Stimulated activated naive CD8-positive, alpha-beta T cell treated with anti-CD3 and anti-CD28 coated beads, Interleukin-15, Interleukin-2, amounts not matched to agents 100 ng/mL and 50 ng/mL, for 24 hours (primary cell): ENCODE results near the gene TMEM244.
"Not testable (repeated sequence)": the region's sequence is repeated elsewhere in the genome, so short reads cannot be mapped to it uniquely, and the experiment has no call there.

Experiments used
- H3K27ac Mint-ChIP-seq: one replicate; pipeline ENCODE4 v1.8.0; 2021; ENCODE audit warnings: mild to moderate bottlenecking, mixed read lengths
- H3K27me3 Mint-ChIP-seq: one replicate; pipeline ENCODE4 v1.8.0; 2021; ENCODE audit warnings: mixed read lengths
- H3K36me3 Mint-ChIP-seq: one replicate; pipeline ENCODE4 v1.8.0; 2021; ENCODE audit warnings: low read depth, mixed read lengths
- H3K4me1 Mint-ChIP-seq: one replicate; pipeline ENCODE4 v1.8.0; 2021; ENCODE audit warnings: low read depth, mixed read lengths
- H3K4me3 Mint-ChIP-seq: one replicate; pipeline ENCODE4 v1.8.0; 2021; ENCODE audit warnings: mild to moderate bottlenecking, mixed read lengths
- H3K9me3 Mint-ChIP-seq: one replicate; pipeline ENCODE4 v1.8.0; 2021; ENCODE audit warnings: mixed read lengths

The TMEM244 gene

GRCh38 chr6:129807141-129807540, 54.0 kb downstream of the TMEM244 start:
- not testable (repeated sequence) for H3K4me1 Mint-ChIP-seq, H3K4me3 Mint-ChIP-seq, H3K9me3 Mint-ChIP-seq, H3K27ac Mint-ChIP-seq, H3K36me3 Mint-ChIP-seq
- peaks cover 23% of the 10 kb centered on the region for H3K27me3 Mint-ChIP-seq

GRCh38 chr6:129802920-129803319, 58.2 kb downstream of the TMEM244 start:
- H3K9me3 Mint-ChIP-seq, H3K36me3 Mint-ChIP-seq, H3K27ac Mint-ChIP-seq, H3K4me3 Mint-ChIP-seq, H3K4me1 Mint-ChIP-seq: not testable (repeated sequence)
- H3K27me3 Mint-ChIP-seq, result peaks cover 24% of the 10 kb centered on the region

- Mint-ChIP-seq H3K27ac (no peak overlapping the region), H3K9me3 (no peaks in the 10 kb centered on the region), H3K36me3 (no peaks in the 10 kb centered on the region), H3K4me1 (no peaks in the 10 kb centered on the region), H3K27me3 (peaks cover 20% of the 10 kb centered on the region), H3K4me3 (no peak overlapping the region)
Observed at GRCh38 chr6:129801909-129802308, 59.2 kb downstream of the TMEM244 start.

- no peaks in the 10 kb centered on the region for H3K9me3 Mint-ChIP-seq
- no peaks in the 10 kb centered on the region for H3K36me3 Mint-ChIP-seq
- H3K4me3 Mint-ChIP-seq, result no peak overlapping the region
- peaks cover 5% of the 10 kb centered on the region for H3K27me3 Mint-ChIP-seq
- no peak overlapping the region for H3K27ac Mint-ChIP-seq
- H3K4me1 Mint-ChIP-seq, result no peaks in the 10 kb centered on the region
Observed at GRCh38 chr6:129795261-129795660, 65.9 kb downstream of the TMEM244 start.

- Mint-ChIP-seq H3K27ac (no peak overlapping the region), H3K27me3 (no peaks in the 10 kb centered on the region), H3K36me3 (no peaks in the 10 kb centered on the region), H3K4me1 (no peaks in the 10 kb centered on the region), H3K4me3 (no peak overlapping the region), H3K9me3 (no peaks in the 10 kb centered on the region)
Observed at GRCh38 chr6:129793447-129793846, 67.7 kb downstream of the TMEM244 start.

DNA sequence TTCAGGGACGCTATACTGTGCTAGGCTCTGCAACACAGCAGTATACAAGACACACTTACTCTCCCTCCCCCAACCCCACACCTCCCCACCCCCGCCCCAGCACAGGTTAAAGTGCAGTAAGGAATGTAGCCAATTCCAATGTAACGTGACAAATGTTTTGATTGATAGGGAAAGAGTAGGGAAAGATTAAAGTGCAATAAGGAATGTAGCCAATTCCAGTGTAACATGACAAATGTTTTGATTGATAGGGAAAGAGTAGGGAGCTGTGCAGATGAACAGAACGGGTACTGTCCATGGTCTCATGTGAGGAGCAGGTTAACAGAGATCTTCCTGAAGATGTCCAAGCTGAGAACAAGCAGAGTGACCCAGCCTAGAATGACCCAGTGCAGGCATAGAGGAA, 69.1 kb downstream of the TMEM244 start:
- H3K27ac Mint-ChIP-seq, result no peak overlapping the region
- no peaks in the 10 kb centered on the region for H3K9me3 Mint-ChIP-seq
- H3K36me3 Mint-ChIP-seq, result no peaks in the 10 kb centered on the region
- H3K4me3 Mint-ChIP-seq, result no peak overlapping the region
- H3K4me1 Mint-ChIP-seq, result no peaks in the 10 kb centered on the region
- H3K27me3 Mint-ChIP-seq, result no peaks in the 10 kb centered on the region

DNA sequence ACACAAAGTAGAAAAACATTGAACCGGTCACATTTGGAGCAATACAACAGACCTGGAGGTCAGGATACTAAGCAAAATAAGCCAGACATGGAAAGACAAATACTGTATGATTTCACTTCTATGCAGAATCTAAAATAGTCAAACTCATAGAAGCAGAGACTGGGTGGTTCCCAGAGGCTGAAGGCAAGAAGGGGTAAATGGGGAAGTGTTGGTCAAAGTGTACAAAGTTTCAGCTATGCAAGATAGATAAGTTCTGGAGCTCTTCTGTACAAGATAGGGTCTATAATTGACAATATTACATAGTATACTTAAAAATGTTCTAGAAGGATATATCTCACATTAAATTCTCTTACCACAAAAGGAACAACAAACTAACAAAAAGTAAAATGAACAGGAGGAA, 70.3 kb downstream of the TMEM244 start:
- H3K36me3 Mint-ChIP-seq, result no peaks in the 10 kb centered on the region
- H3K4me1 Mint-ChIP-seq, result no peaks in the 10 kb centered on the region
- H3K27me3 Mint-ChIP-seq, result no peaks in the 10 kb centered on the region
- H3K27ac Mint-ChIP-seq, result peak overlapping the region; percentile 33
- H3K9me3 Mint-ChIP-seq, result no peaks in the 10 kb centered on the region
- H3K4me3 Mint-ChIP-seq, result no peak overlapping the region

DNA sequence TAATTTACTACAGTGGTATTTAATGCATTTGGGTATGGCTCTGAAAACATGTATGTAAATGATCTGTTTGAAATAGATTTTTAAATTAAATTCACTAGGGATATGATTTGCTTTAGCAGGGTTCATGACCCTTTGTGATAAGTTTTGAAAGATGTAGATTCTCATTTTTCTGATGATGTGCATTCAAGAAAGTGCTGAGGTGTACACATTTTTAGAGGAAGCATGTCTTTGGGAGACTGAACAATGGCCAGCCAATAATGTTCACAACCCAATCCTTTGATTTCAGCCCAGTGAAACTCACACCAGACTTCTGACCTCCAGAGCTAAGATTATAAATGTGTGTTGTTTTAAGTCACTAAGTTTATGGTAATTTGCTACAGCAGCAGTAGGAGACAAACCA, 71.1 kb downstream of the TMEM244 start:
- no peaks in the 10 kb centered on the region for H3K27me3 Mint-ChIP-seq
- H3K9me3 Mint-ChIP-seq, result no peaks in the 10 kb centered on the region
- H3K4me1 Mint-ChIP-seq, result no peaks in the 10 kb centered on the region
- H3K4me3 Mint-ChIP-seq, result no peak overlapping the region
- no peak overlapping the region for H3K27ac Mint-ChIP-seq
- H3K36me3 Mint-ChIP-seq, result no peaks in the 10 kb centered on the region

DNA sequence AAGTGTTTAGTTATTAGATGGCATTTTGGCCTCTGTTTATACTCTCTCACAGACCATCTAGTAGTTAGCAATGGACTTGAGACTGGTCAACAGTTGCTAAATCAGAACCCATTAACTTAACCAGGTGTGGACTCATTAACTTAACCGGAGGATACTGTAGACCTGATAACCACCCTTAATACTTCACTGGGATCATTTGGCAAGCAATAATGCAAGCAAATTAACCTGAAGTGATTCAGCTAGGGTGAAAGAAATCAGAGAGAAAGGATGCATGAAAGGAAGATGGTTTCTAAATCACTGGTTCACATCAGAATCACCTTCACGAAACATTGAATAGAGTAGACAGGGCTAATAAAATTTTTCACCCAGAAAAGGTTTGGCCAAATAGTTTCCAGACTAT, 73.3 kb downstream of the TMEM244 start:
- Mint-ChIP-seq H3K4me1 (no peaks in the 10 kb centered on the region), H3K36me3 (no peaks in the 10 kb centered on the region), H3K9me3 (no peaks in the 10 kb centered on the region), H3K27me3 (peaks cover under 1% of the 10 kb centered on the region), H3K27ac (no peak overlapping the region), H3K4me3 (no peak overlapping the region)

DNA sequence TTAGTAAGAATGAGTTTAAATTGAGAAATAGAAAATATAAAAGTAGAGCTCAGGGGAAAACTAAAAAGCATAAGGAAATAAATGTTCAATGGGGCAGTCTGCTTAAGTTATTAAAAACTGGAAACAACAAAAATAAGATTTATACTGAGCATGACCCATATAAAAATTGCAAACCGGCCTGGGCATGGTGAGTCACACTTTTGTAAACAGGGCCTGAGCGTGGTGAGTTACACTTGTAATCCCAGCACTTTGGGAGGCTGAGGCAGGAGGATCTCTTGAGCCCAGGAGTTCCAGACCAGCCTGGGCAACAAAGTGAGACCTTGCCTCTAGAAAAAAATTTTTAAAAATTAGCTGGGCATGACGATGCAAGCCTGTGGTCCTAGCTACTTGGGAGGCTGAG, 74.6 kb downstream of the TMEM244 start:
- Mint-ChIP-seq H3K27ac (no peak overlapping the region), H3K36me3 (no peaks in the 10 kb centered on the region), H3K4me3 (no peak overlapping the region), H3K4me1 (no peaks in the 10 kb centered on the region), H3K27me3 (peaks cover 5% of the 10 kb centered on the region), H3K9me3 (no peaks in the 10 kb centered on the region)

- no peaks in the 10 kb centered on the region for H3K9me3 Mint-ChIP-seq
- no peak overlapping the region for H3K27ac Mint-ChIP-seq
- H3K4me3 Mint-ChIP-seq, result no peak overlapping the region
- no peaks in the 10 kb centered on the region for H3K4me1 Mint-ChIP-seq
- H3K36me3 Mint-ChIP-seq, result no peaks in the 10 kb centered on the region
- peaks cover 5% of the 10 kb centered on the region for H3K27me3 Mint-ChIP-seq
Observed at GRCh38 chr6:129785756-129786135, 75.4 kb downstream of the TMEM244 start.

- no peak overlapping the region for H3K27ac Mint-ChIP-seq
- H3K9me3 Mint-ChIP-seq, result no peaks in the 10 kb centered on the region
- H3K27me3 Mint-ChIP-seq, result peaks cover 5% of the 10 kb centered on the region
- H3K4me3 Mint-ChIP-seq, result no peak overlapping the region
- H3K4me1 Mint-ChIP-seq, result no peaks in the 10 kb centered on the region
- no peaks in the 10 kb centered on the region for H3K36me3 Mint-ChIP-seq
Observed at GRCh38 chr6:129785047-129785755, 75.9 kb downstream of the TMEM244 start.
